Ishikawa (cell line): ENCODE measurements around the gene RELB.

ENCODE experiments used
- CEBPB ChIP-seq: IDR thresholded peaks from 2 replicates; pipeline ENCODE4 v1.6.1; 2012
- CREB1 ChIP-seq: IDR thresholded peaks from 2 replicates; pipeline ENCODE4 v1.6.1; 2012; ENCODE audit warnings: low read depth
- EGR1 ChIP-seq: IDR thresholded peaks from 2 replicates; pipeline ENCODE4 v1.6.1; 2012
- EP300 ChIP-seq: IDR thresholded peaks from 2 replicates; pipeline ENCODE4 v1.6.1; 2012; ENCODE audit warnings: borderline replicate concordance
- MAX ChIP-seq: IDR thresholded peaks from 2 replicates; pipeline ENCODE4 v1.6.1; 2012
- NFIC ChIP-seq: IDR thresholded peaks from 2 replicates; pipeline ENCODE4 v1.6.1; 2012
- RAD21 ChIP-seq: IDR thresholded peaks from 2 replicates; pipeline ENCODE4 v1.6.1; 2012; ENCODE audit warnings: low read depth
- REST ChIP-seq: IDR thresholded peaks from 2 replicates; pipeline ENCODE4 v1.6.1; 2012; ENCODE audit warnings: low read depth, mild to moderate bottlenecking
- TAF1 ChIP-seq: IDR thresholded peaks from 2 replicates; pipeline ENCODE4 v1.6.1; 2012; ENCODE audit warnings: low read depth, mild to moderate bottlenecking
- TCF12 ChIP-seq: IDR thresholded peaks from 2 replicates; pipeline ENCODE4 v1.6.1; 2012; ENCODE audit warnings: low read depth
- TEAD4 ChIP-seq: IDR thresholded peaks from 2 replicates; pipeline ENCODE4 v1.6.1; 2012
- USF1 ChIP-seq: IDR thresholded peaks from 2 replicates; pipeline ENCODE4 v1.6.1; 2012
- YY1 ChIP-seq: IDR thresholded peaks from 2 replicates; pipeline ENCODE4 v1.6.1; 2012; ENCODE audit warnings: low read depth
- ZBTB7A ChIP-seq: IDR thresholded peaks from 2 replicates; pipeline ENCODE4 v1.6.1; 2012; ENCODE audit warnings: low read depth

GRCh38 chr19:45019187-45019586 is 17.9 kb downstream of the RELB start:
- no peak for TF ChIP-seq TEAD4
- no peak for TF ChIP-seq CREB1
- TF ChIP-seq REST = no peak
- TF ChIP-seq TAF1 = no peak
- no peak for TF ChIP-seq TCF12
- TF ChIP-seq YY1 = no peak
- no peak for TF ChIP-seq EP300
- TF ChIP-seq CEBPB = no peak
- no peak for TF ChIP-seq RAD21
- no peak for TF ChIP-seq MAX
- no peak for TF ChIP-seq NFIC
- TF ChIP-seq USF1 = no peak
- no peak for TF ChIP-seq EGR1
- no peak for TF ChIP-seq ZBTB7A
